NCI-H2029 (cell line): ENCODE measurements around the gene B4GALNT1.
A peak's percentile ranks its signal among the peaks of the same experiment; 100 is the strongest.

Experiments
- DNase-seq: peaks from one replicate; lab custom pipeline; 2025; lab: John Stamatoyannopoulos, UW

The B4GALNT1 gene

DNA sequence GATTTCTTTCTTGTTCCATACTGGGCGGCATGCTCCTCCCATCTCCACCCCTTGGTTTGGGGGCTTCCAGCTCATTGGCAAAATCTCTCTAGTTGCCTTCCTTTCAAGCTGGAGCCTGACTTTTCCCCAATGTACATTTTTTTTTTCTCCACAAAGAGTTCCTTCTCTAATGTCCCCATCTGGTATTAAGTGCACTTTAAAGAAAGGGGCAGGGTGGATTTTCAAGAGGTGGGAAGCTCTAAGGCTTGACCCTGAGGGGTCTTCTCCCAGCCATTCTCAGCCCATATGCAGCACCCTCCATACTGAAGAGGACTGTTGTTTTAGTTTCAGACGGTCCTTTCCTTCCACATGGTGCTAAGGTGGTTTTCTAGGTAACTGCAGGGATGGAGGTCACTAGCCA lies 47.8 kb downstream of the B4GALNT1 start:
- DNase-seq, result no peak

DNA sequence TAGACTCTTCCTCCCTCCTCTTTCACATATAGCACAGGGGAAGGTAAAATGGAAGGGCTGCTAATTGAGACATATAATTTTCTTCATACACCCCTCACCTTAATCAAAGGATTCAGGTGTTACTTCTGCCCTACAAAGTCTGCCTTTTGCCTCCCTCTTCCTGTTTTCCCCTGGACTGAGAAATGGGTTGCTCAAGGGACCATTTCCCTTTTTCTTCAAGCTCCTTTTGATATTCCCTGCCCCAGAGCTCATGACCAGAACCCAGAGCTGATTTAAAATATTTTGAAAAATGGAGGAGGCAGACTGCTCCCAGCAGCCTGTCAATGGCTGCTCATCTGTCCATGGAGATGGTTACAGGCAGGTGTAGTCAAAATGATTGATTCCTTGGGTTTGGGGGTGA lies 48.3 kb downstream of the B4GALNT1 start:
- no peak for DNase-seq

DNA sequence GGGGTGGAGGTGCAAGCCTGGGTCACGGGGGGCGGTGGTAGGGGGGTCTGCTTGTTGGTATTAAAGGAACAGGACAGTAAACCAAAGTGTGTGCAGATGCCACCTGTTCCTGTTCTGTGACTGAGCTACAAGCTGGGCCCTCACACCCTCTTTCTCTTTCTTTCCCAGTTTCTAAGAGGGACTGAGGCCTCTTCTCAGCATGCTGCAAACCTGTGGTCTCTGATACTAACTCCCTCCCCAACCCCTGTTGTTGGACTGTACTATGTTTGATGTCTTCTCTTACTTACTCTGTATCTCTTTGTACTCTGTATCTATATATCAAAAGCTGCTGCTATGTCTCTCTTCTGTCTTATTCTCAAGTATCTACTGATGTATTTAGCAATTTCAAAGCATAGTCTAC lies 49.0 kb downstream of the B4GALNT1 start:
- no peak for DNase-seq

DNA sequence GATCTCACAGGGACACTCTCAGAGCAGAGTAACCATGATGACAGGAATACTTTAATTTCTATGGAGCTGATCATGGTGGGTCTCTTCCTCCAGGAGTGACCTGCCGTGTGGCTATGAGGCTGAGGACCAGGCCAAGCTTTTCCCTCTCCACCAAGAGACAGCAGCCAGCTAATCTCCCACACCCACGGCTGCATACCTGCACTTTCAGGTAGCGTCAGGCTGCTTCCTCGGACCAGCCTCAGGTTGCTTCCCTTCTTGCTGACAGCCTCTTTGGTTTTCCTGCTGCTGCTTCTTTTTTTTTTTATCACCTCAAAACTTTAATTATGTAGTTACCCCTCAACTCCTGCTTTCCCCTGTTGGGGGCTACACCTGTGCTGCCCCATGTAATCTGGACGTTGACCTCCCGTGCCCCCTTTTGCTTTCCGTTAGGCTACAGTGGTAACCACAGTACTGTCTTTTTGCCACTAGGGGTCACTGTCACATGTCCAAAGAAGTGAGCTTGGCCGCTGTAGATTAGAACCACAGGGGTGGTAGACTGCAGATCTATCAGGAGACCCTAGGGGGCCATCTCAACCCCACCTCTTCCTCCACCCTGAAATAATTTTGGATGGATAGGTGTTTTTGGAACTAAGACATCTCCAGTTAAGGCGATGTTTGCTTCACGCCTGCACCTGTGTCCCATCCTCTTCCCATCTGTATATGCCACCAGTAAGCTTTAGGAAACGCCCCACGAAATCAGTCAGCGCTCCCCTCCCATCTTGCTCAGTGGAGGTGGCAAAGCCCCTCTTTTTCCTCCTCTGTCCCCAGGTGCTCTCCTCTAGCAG lies 49.8 kb downstream of the B4GALNT1 start:
- peak; percentile 74 for DNase-seq

DNA sequence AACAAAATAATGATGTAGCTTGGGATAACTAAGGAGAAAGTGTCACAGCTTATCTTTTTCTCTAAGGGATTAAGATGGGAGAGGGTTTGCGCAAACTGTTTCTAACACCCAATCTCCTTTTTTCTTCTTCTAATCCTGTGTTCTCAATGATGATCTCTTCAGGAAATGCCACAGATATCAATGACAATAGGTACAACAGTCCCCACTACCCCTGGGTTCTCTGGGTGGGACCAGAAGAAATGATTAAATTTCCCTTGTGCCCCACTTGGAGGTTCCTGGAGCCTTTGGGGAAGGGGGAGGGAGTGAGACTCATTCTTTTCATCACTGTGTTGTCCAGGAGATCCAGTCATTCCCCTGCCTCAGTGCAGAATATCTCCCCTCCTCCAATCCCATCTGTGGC lies 50.6 kb downstream of the B4GALNT1 start:
- DNase-seq, result no peak

DNA sequence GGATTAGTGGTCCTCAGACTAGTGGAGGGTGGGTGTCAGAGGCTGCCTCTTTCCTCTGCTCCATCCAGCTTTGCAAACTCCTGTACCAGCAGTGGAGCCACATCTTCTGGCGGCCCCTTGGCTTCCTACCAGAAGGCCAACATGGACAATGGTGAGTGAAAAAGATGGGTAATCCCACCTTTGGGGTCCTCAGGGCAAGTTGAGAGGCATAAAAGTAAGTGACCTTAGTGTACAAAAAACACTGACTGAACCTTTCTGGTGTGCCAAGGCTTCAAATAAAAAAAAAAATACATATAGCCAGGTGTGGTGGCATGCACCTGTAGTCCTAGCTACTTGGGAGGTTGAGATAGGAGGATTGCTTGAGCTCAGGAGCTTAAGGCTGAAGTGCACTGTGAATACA lies 51.2 kb downstream of the B4GALNT1 start:
- DNase-seq, result no peak

DNA sequence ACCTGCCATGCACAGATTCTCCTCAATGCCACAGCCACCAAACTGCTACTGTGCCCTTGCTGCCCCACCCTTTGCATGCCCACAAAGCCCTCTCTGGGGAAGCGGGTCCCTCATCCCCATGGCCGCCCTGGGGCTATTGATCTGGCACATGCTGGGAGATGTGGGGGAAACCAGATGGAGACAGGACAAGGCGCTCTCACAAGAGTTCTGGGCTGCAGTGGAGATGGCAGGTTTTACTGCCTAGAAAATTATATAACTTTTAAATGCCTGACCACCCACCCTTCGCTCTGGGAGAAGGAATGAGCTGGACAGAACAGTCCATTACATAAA lies 52.6 kb downstream of the B4GALNT1 start:
- DNase-seq, result no peak

DNA sequence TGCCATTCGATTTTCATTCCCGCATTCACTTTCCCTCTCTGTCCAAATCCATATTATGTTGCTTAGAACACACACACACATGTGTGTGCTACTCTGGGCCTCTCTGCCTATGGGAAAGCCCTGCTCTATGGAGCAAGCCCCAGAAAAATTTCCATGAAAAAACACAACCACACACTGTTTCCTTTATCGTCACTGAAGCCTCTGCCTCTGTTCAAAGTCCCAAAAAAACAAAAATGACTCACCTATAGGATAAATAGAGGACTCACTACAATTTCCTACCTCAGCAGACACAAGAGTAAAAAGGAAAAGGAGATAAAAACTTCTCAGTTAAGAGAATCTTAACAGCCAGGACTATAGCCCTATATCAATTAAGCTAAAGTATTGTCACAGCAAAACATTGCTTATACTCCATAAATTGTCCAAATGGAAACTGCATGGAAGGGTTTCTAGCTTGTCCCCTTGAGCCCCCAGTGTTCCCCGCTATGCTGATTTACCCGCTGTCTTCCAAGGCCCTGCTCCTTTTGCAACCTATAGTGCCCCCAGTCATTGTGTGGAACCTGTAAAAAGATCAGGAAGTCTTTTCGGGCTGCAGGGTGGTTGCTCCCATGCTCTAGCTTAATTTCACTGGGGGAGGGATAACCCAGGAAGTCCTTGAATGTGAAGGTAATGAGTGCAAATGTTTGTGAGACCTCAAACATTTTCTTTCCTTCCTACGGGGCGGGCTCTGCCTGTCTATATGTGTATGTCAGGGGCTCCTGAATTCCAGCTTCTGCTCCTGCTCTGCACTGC lies 53.1 kb downstream of the B4GALNT1 start:
- no peak for DNase-seq

DNA sequence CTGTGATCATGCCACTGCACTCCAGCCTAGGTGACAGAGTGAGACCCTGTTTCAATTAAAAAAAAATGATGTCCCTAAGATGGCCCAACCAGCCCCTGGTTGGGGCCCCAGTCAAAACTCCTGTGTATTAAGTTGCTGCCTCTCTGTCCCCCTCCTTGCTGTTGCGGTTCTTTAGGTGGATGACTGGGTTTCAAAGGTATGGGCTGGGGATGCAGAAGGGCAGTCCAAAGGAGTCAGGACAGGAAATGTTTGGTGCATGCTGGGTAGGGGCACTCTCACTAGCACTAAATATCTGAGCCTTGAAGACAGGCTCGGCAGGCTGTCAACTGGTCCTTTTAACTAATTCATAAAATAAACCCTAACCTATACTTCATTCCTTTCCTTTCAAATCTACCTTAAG lies 54.0 kb downstream of the B4GALNT1 start:
- no peak for DNase-seq

DNA sequence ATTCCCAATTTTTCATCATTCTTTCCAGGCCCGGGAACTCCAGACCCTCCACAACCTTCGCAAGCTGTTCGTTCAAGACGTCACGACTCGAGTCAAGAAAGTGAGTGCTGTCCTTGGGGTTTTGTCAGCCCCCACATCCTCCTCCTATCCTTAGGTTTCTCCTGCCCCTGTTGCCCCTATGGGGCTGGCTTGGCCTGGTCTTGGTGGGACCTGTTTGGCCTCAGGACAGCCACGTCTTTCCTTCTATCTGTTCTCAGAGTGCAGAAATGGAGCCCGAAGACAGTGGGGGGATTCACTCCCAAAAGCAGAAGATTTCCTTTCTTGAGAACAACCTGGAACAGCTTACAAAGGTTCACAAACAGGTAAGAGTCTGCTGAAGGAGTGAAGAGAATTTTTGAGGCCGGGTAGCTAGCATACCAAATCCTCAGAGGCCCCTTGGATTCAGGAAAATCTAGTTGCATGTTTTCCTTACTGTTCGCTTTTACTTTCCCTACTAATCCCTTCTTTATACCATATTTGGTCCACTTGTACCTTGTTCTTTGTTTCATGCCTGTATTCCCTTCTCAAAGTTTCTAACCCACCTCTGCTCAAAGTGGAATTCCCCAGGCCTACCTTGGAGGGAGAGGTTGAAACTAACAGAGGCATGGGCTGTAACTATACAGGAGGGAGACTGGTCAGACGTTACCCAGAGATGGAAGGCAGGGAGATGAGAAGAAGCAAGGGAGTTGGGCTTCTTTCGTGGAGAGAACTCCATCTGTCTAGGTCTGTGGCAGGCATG lies 54.8 kb downstream of the B4GALNT1 start:
- DNase-seq, result no peak

DNA sequence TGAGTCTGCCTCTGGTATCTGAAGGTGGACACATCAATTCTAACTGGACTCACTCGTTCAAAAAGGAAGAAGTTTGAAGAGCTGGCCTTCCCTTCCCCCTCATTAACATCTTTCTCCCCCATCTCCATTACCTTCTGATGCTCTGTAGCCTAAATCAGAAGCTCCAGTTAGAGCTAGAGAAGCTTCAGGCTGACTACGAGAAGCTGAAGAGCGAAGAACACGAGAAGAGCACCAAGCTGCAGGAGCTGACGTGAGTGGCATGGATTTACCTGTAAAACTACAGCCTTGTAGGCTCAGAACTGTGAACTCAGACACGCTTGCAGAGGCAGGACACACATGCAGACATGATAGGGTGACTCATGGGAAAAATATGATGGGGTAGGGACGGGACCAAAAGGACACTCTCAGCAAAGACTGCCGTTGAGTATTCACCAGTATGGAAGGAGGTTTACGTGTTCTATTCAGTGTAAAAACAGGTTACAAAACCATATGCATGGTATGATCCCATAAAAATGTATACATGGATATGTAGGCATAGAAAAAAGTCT lies 56.3 kb downstream of the B4GALNT1 start:
- no peak for DNase-seq
